Suprapubic skin (tissue), 4 donors: ENCODE results near the gene INIP.

ENCODE experiments used
- CTCF ChIP-seq, 2 donors: fragments of 200-600 bp in 1 of 2; fragments of 450-650 bp in 1 of 2; sonication (generic) in 1 of 2; IDR thresholded peaks; one replicate each; pipeline ENCODE4 v1.5.1; 2016 to 2019; ENCODE audit warnings: antibody characterized with exemption in 2 of 2, mild to moderate bottlenecking in 1 of 2, moderate library complexity in 1 of 2
- EP300 ChIP-seq: sonication (generic); formaldehyde crosslinking; IDR thresholded peaks from one replicate; pipeline ENCODE4 v1.6.1; 2017; ENCODE audit warnings: antibody characterized with exemption
- POLR2A ChIP-seq, 2 donors: fragments of 450-650 bp; IDR thresholded peaks; one replicate each; pipeline ENCODE4 v1.6.1; 2017; ENCODE audit warnings: antibody characterized with exemption in 2 of 2, mild to moderate bottlenecking in 2 of 2, moderate library complexity in 2 of 2
- POLR2AphosphoS5 ChIP-seq, 3 donors: sonication (generic); formaldehyde crosslinking; IDR thresholded peaks; one replicate each; pipeline ENCODE4 v1.6.1; 2017; ENCODE audit warnings: antibody characterized with exemption in 3 of 3

- no peak for TF ChIP-seq CTCF (IDR thresholded peaks at IDR 0.05)
- no peak for TF ChIP-seq POLR2A (IDR thresholded peaks at IDR 0.05)
- no peak for TF ChIP-seq POLR2AphosphoS5 (IDR thresholded peaks at IDR 0.05)
- no peak for TF ChIP-seq EP300
These were observed 8.5 kb upstream of the INIP start for GRCh38 chr9:112726428-112726827.
